HG02884 (cell line): ENCODE data around the gene EGR4.

Experiments used
- ATAC-seq: cut with Tn5 transposase; IDR thresholded peaks from one replicate; pipeline ENCODE4 v1.9.1; 2021; ENCODE audit warnings: mild to moderate bottlenecking, moderate library complexity; ENCODE audit not compliant: unreplicated experiment

Gene EGR4

GRCh38 chr2:73250872-73251846 is 42.2 kb downstream of the EGR4 start:
- no peak for ATAC-seq

GRCh38 chr2:73249636-73250035 is 43.7 kb downstream of the EGR4 start:
- no peak for ATAC-seq

- no peak for ATAC-seq
These were observed 46.5 kb downstream of the EGR4 start for GRCh38 chr2:73246850-73247249.

GRCh38 chr2:73244580-73244979 is 48.8 kb downstream of the EGR4 start:
- ATAC-seq = no peak

GRCh38 chr2:73243884-73244570 is 49.3 kb downstream of the EGR4 start:
- ATAC-seq = no peak
